ENCODE data around the gene LRRC10B.

Gene LRRC10B

GRCh38 chr11:61510166-61510919 lies 1.8 kb downstream of the LRRC10B start:
- DNase-seq, result no peak

- DNase-seq, result no peak
Measured at GRCh38 chr11:61510974-61511373, 2.4 kb downstream of the LRRC10B start.

GRCh38 chr11:61511383-61511782 lies 2.8 kb downstream of the LRRC10B start:
- no peak for DNase-seq

GRCh38 chr11:61512435-61512834 lies 3.9 kb downstream of the LRRC10B start:
- no peak for DNase-seq

- DNase-seq, result no peak
Measured at GRCh38 chr11:61513143-61513765, 4.7 kb downstream of the LRRC10B start.

- no peak for DNase-seq
Measured at GRCh38 chr11:61514050-61514917, 5.7 kb downstream of the LRRC10B start.

GRCh38 chr11:61515686-61516085 lies 7.1 kb downstream of the LRRC10B start:
- DNase-seq, result no peak

GRCh38 chr11:61516191-61516590 lies 7.6 kb downstream of the LRRC10B start:
- DNase-seq, result no peak

GRCh38 chr11:61516675-61517572 lies 8.4 kb downstream of the LRRC10B start:
- DNase-seq, result no peak

- no peak for DNase-seq
Measured at GRCh38 chr11:61518032-61518795, 9.7 kb downstream of the LRRC10B start.

GRCh38 chr11:61522881-61523280 lies 14.3 kb downstream of the LRRC10B start:
- no peak for DNase-seq

- DNase-seq, result no peak
Measured at GRCh38 chr11:61524446-61524845, 15.9 kb downstream of the LRRC10B start.

GRCh38 chr11:61524963-61525587 lies 16.5 kb downstream of the LRRC10B start:
- DNase-seq, result no peak

- no peak for DNase-seq
Measured at GRCh38 chr11:61526229-61526628, 17.7 kb downstream of the LRRC10B start.

GRCh38 chr11:61526956-61527731 lies 18.6 kb downstream of the LRRC10B start:
- no peak for DNase-seq

- DNase-seq, result no peak
Measured at GRCh38 chr11:61528114-61528513, 19.6 kb downstream of the LRRC10B start.

GRCh38 chr11:61529537-61530225 lies 21.1 kb downstream of the LRRC10B start:
- no peak for DNase-seq

GRCh38 chr11:61531044-61531443 lies 22.5 kb downstream of the LRRC10B start:
- no peak for DNase-seq

GRCh38 chr11:61532134-61533038 lies 23.8 kb downstream of the LRRC10B start:
- no peak for DNase-seq

All from cortex of kidney (tissue), 1 donor.